Endodermal cell (in vitro differentiated cells): Measurements from ENCODE around the gene AMD1. TPM values are rescaled to one million over a fixed set of nuclear protein-coding genes. Genes with fewer than 3 reads are reported as not detected.
A peak's percentile ranks its signal among the peaks of the same experiment; 100 is the strongest.

Source experiments
- DNase-seq: peaks from one replicate; pipeline ENCODE4 v3.0.0-alpha.2; 2017
- H3K27ac ChIP-seq: 2 replicates; pipeline ENCODE4 v1.5.1; 2013; ENCODE audit warnings: mild to moderate bottlenecking, low read depth, low read length, moderate library complexity
- H3K27me3 ChIP-seq: 2 replicates; pipeline ENCODE4 v1.6.1; 2013; ENCODE audit warnings: mild to moderate bottlenecking, low read length, moderate library complexity; ENCODE audit not compliant: insufficient read depth, control insufficient read depth, poor library complexity, severe bottlenecking
- H3K36me3 ChIP-seq: 2 replicates; pipeline ENCODE4 v1.7.0; 2013; ENCODE audit warnings: mild to moderate bottlenecking, low read length, moderate library complexity; ENCODE audit not compliant: control insufficient read depth, insufficient read depth
- H3K4me1 ChIP-seq: one replicate; pipeline ENCODE4 v1.7.0; 2013; ENCODE audit warnings: low read length; ENCODE audit not compliant: control insufficient read depth, insufficient read depth
- H3K4me3 ChIP-seq: 2 replicates; pipeline ENCODE4 v1.5.1; 2013; ENCODE audit warnings: mild to moderate bottlenecking, low read length, moderate library complexity
- H3K9ac ChIP-seq: 2 replicates; pipeline ENCODE4 v1.6.1; 2013; ENCODE audit warnings: mild to moderate bottlenecking, low read length, moderate library complexity; ENCODE audit not compliant: poor library complexity, severe bottlenecking; ENCODE audit errors: extremely low read depth
- H3K9me3 ChIP-seq: 2 replicates; pipeline ENCODE4 v1.6.1; 2013; ENCODE audit warnings: mild to moderate bottlenecking, low read length, moderate library complexity; ENCODE audit not compliant: control insufficient read depth
- H3K27ac Mint-ChIP-seq: 2 replicates; pipeline ENCODE4 v1.8.0; 2020; ENCODE audit warnings: mixed read lengths
- H3K27me3 Mint-ChIP-seq: 2 replicates; pipeline ENCODE4 v1.8.0; 2021; ENCODE audit warnings: mild to moderate bottlenecking, mixed read lengths; ENCODE audit not compliant: insufficient read depth
- H3K36me3 Mint-ChIP-seq: 2 replicates; pipeline ENCODE4 v1.8.0; 2020; ENCODE audit warnings: low read depth, mixed read lengths
- H3K4me1 Mint-ChIP-seq: 2 replicates; pipeline ENCODE4 v1.8.0; 2020; ENCODE audit warnings: mixed read lengths
- H3K4me3 Mint-ChIP-seq: 2 replicates; pipeline ENCODE4 v1.8.0; 2020; ENCODE audit warnings: mild to moderate bottlenecking, moderate library complexity, mixed read lengths
- H3K9me3 Mint-ChIP-seq: 2 replicates; pipeline ENCODE4 v1.8.0; 2020; ENCODE audit warnings: mild to moderate bottlenecking, mixed read lengths
- CTCF ChIP-seq: fragments of 200-600 bp; sonication (generic); conservative IDR thresholded peaks from 2 replicates; pipeline ENCODE4 v1.5.0; 2021; ENCODE audit warnings: antibody characterized with exemption, mild to moderate bottlenecking
- WGBS, 2 experiments: methylation state at CpG; one replicate each; pipeline versions ENCODE4 v1.1.5 to v1.1.7; 2013; ENCODE audit warnings: missing lambda C conversion rate in 2 of 2, mixed read lengths in 1 of 2; ENCODE audit not compliant: insufficient coverage in 1 of 2, insufficient read length in 1 of 2; 5-methylcytosine and 5-hydroxymethylcytosine counted together
- total RNA-seq, 2 donors: library from RNA; stranded (reverse); fragmentation: NEBNext Ultra II Directional in 1 of 2; extraction: Animal tissue kit (Norgen Biotek cat#: 25700) in 1 of 2; gene quantifications; 2 replicates in 1 of 2; 3 replicates in 1 of 2; pipeline ENCODE4 v1.2.1, GENCODE V29; 2021

AMD1 gene
- total RNA-seq, 2 donors from 2014 or later: 71.8 to 87.0 TPM

GRCh38 chr6:110882824-110883554 is 8.4 kb downstream of the AMD1 start:
- H3K36me3 Mint-ChIP-seq: peaks cover 32% of the 10 kb centered on the region
- Histone ChIP-seq H3K4me3 (no peak overlapping the region), H3K27me3 (no peaks in the 10 kb centered on the region), H3K9me3 (no peaks in the 10 kb centered on the region), H3K4me1 (no peaks in the 10 kb centered on the region), H3K9ac (no peak overlapping the region), H3K36me3 (peaks cover 32% of the 10 kb centered on the region), H3K27ac (no peak overlapping the region)
- WGBS, 2 experiments: 94% methylated on average over 2 of the region's 2 CpGs; no CpG with 5 or more reads in 1 of the 2 experiments
- no peak for DNase-seq
- no peaks in the 10 kb centered on the region for H3K9me3 Mint-ChIP-seq
- H3K27ac Mint-ChIP-seq: no peak overlapping the region
- H3K4me3 Mint-ChIP-seq: no peak overlapping the region
- no peak for TF ChIP-seq CTCF
- no peaks in the 10 kb centered on the region for H3K27me3 Mint-ChIP-seq
- peaks cover 25% of the 10 kb centered on the region for H3K4me1 Mint-ChIP-seq

GRCh38 chr6:110884321-110884720 is 9.7 kb downstream of the AMD1 start:
- Mint-ChIP-seq H3K4me3 (no peak overlapping the region), H3K4me1 (peaks cover 13% of the 10 kb centered on the region), H3K27ac (peak overlapping the region; percentile 75), H3K27me3 (no peaks in the 10 kb centered on the region), H3K9me3 (no peaks in the 10 kb centered on the region), H3K36me3 (peaks cover 39% of the 10 kb centered on the region)
- Histone ChIP-seq H3K4me3 (no peak overlapping the region), H3K36me3 (peaks cover 45% of the 10 kb centered on the region), H3K9me3 (no peaks in the 10 kb centered on the region), H3K27ac (no peak overlapping the region), H3K4me1 (no peaks in the 10 kb centered on the region), H3K9ac (no peak overlapping the region), H3K27me3 (no peaks in the 10 kb centered on the region)
- DNase-seq: no peak
- WGBS, 2 experiments: 76 to 88% methylated on average over 3 of the region's 3 CpGs
- TF ChIP-seq CTCF: no peak

- Mint-ChIP-seq H3K36me3 (peaks cover 49% of the 10 kb centered on the region), H3K9me3 (no peaks in the 10 kb centered on the region), H3K27ac (peak overlapping the region; percentile 10), H3K4me3 (no peak overlapping the region), H3K27me3 (no peaks in the 10 kb centered on the region), H3K4me1 (peaks cover 8% of the 10 kb centered on the region)
- Histone ChIP-seq H3K9me3 (no peaks in the 10 kb centered on the region), H3K36me3 (peaks cover 53% of the 10 kb centered on the region), H3K4me1 (no peaks in the 10 kb centered on the region), H3K4me3 (no peak overlapping the region), H3K9ac (no peak overlapping the region), H3K27me3 (no peaks in the 10 kb centered on the region), H3K27ac (no peak overlapping the region)
- no peak for TF ChIP-seq CTCF
- WGBS, 2 experiments: 93 to 94% methylated on average over 4 of the region's 4 CpGs
- DNase-seq: no peak
Measured at GRCh38 chr6:110885526-110885925, 10.9 kb downstream of the AMD1 start.
